ENCODE data around the gene ADTRP.
"Not testable (repeated sequence)": the region's sequence is repeated elsewhere in the genome, so short reads cannot be mapped to it uniquely, and the experiment has no call there.

The ADTRP gene

GRCh38 chr6:11692451-11693376 lies 85.9 kb downstream of the ADTRP start:
- DNase-seq (ENCODE audit: low spot score), result no peak

- DNase-seq (ENCODE audit: low spot score), result no peak
These were observed 88.8 kb downstream of the ADTRP start for GRCh38 chr6:11689847-11690246.

GRCh38 chr6:11689400-11689799 lies 89.2 kb downstream of the ADTRP start:
- DNase-seq (ENCODE audit: low spot score), result not testable (repeated sequence)

GRCh38 chr6:11688425-11688709 lies 90.2 kb downstream of the ADTRP start:
- no peak for DNase-seq (ENCODE audit: low spot score)

GRCh38 chr6:11685481-11686093 lies 93.0 kb downstream of the ADTRP start:
- DNase-seq (ENCODE audit: low spot score), result no peak

- no peak for DNase-seq (ENCODE audit: low spot score)
These were observed 93.6 kb downstream of the ADTRP start for GRCh38 chr6:11684901-11685480.

GRCh38 chr6:11683871-11684270 lies 94.7 kb downstream of the ADTRP start:
- no peak for DNase-seq (ENCODE audit: low spot score)

GRCh38 chr6:11682561-11682975 lies 96.0 kb downstream of the ADTRP start:
- DNase-seq (ENCODE audit: low spot score), result no peak

- no peak for DNase-seq (ENCODE audit: low spot score)
These were observed 96.8 kb downstream of the ADTRP start for GRCh38 chr6:11681770-11682169.

- no peak for DNase-seq (ENCODE audit: low spot score)
These were observed 97.2 kb downstream of the ADTRP start for GRCh38 chr6:11681357-11681756.

- DNase-seq (ENCODE audit: low spot score), result not testable (repeated sequence)
These were observed 98.1 kb downstream of the ADTRP start for GRCh38 chr6:11680479-11680878.

GRCh38 chr6:11679099-11679498 lies 99.5 kb downstream of the ADTRP start:
- no peak for DNase-seq (ENCODE audit: low spot score)

GRCh38 chr6:11675601-11676000 lies 103.0 kb downstream of the ADTRP start:
- DNase-seq (ENCODE audit: low spot score), result no peak

- DNase-seq (ENCODE audit: low spot score), result no peak
These were observed 105.9 kb downstream of the ADTRP start for GRCh38 chr6:11672669-11673068.

- DNase-seq (ENCODE audit: low spot score), result no peak
These were observed 106.3 kb downstream of the ADTRP start for GRCh38 chr6:11672256-11672655.

- DNase-seq (ENCODE audit: low spot score), result no peak
These were observed 108.9 kb downstream of the ADTRP start for GRCh38 chr6:11669696-11670095.

GRCh38 chr6:11668455-11668854 lies 110.1 kb downstream of the ADTRP start:
- DNase-seq (ENCODE audit: low spot score), result no peak

- no peak for DNase-seq (ENCODE audit: low spot score)
These were observed 110.7 kb downstream of the ADTRP start for GRCh38 chr6:11667876-11668275.

- DNase-seq (ENCODE audit: low spot score), result no peak
These were observed 112.8 kb downstream of the ADTRP start for GRCh38 chr6:11665604-11666326.

All from ecto neural progenitor cell (in vitro differentiated cells).